Brain microvascular endothelial cell (primary cell): Measurements from ENCODE around the gene RGS7.

Source experiments
- DNase-seq: peaks from one replicate; pipeline ENCODE4 v3.0.0-alpha.2; 2020
- H3K27ac ChIP-seq: fragments of 250-450 bp; sonication (Bioruptor Pico); 2 replicates; pipeline ENCODE4 v1.5.1; 2020; ENCODE audit warnings: mild to moderate bottlenecking, moderate library complexity
- H3K27me3 ChIP-seq: fragments of 250-450 bp; sonication (Bioruptor Pico); replicated peaks from 2 replicates; pipeline ENCODE4 v1.5.1; 2020; ENCODE audit warnings: mild to moderate bottlenecking
- H3K36me3 ChIP-seq: fragments of 250-450 bp; sonication (Bioruptor Pico); replicated peaks from 2 replicates; pipeline ENCODE4 v1.5.1; 2020; ENCODE audit warnings: mild to moderate bottlenecking
- H3K4me3 ChIP-seq: 2 replicates; pipeline ENCODE4 v1.5.1; 2011; ENCODE audit warnings: low read depth, mild to moderate bottlenecking, control low read depth, low read length, moderate library complexity
- in situ Hi-C: cut with HindIII; loops from 2 replicates; pipeline ENCODE4 v1.10.0; 2017; ENCODE audit warnings: low sequenced_read_pairs, low pct_ligation_motif_present
- TF ChIP-seq, protein P1 (sequence below): IDR thresholded peaks from 2 replicates; pipeline ENCODE4 v1.5.1; 2011; ENCODE audit warnings: low read depth, mild to moderate bottlenecking, moderate library complexity, low read length, control low read depth, inconsistent platforms; ENCODE audit errors: missing control alignments

Gene RGS7

GRCh38 chr1:240776237-240776636 lies 580.8 kb downstream of the RGS7 start:
- DNase-seq = no peak
- TF ChIP-seq, protein P1, sequence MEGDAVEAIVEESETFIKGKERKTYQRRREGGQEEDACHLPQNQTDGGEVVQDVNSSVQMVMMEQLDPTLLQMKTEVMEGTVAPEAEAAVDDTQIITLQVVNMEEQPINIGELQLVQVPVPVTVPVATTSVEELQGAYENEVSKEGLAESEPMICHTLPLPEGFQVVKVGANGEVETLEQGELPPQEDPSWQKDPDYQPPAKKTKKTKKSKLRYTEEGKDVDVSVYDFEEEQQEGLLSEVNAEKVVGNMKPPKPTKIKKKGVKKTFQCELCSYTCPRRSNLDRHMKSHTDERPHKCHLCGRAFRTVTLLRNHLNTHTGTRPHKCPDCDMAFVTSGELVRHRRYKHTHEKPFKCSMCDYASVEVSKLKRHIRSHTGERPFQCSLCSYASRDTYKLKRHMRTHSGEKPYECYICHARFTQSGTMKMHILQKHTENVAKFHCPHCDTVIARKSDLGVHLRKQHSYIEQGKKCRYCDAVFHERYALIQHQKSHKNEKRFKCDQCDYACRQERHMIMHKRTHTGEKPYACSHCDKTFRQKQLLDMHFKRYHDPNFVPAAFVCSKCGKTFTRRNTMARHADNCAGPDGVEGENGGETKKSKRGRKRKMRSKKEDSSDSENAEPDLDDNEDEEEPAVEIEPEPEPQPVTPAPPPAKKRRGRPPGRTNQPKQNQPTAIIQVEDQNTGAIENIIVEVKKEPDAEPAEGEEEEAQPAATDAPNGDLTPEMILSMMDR = no peak
- no peak overlapping the region for H3K27ac ChIP-seq
- no peaks in the 10 kb centered on the region for H3K27me3 ChIP-seq
- in situ Hi-C loops = no loop called here
- no peak overlapping the region for H3K4me3 ChIP-seq
- H3K36me3 ChIP-seq = no peaks in the 10 kb centered on the region

DNA sequence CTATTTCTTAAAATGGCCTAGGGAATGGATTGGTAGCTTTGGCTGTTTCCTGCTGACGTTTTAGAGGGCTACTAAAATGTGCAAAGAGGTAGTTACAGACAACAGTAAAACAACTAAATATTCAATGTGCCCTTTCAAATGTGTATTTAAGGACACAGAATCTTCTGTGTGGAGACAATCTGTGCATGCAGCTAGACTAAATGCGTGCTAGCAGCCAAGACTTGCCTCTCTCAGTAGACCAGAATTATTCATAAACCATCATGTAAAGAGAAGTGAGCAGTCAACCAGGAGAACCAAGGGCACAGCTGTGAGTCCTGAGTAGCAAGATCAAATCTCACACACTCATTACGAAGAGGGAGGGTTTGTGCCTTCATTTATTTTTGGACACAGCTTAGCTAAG lies 584.9 kb downstream of the RGS7 start:
- TF ChIP-seq, protein P1 = no peak
- Histone ChIP-seq H3K4me3 (no peak overlapping the region), H3K27ac (no peak overlapping the region), H3K27me3 (no peaks in the 10 kb centered on the region), H3K36me3 (no peaks in the 10 kb centered on the region)
- in situ Hi-C loops = no loop called here
- DNase-seq = no peak

DNA sequence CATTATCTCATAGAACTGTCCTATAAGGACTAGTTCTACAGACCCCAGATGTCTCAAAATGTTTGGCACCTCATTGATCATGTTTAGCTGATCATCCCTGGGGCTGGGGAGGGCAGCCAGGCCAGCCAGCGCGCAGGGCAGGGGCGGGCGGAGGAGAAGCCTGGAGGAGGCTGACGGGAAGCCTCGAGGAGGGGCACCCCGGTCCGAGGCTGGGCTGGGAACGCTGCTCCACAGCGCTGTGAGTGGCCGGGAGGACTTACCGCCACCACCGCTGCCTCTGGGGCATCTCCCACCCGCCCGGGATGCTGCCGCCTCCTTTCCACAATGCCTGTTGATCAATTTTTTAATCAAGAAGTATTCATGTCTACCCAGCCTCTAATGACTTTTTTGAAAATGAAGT lies 585.6 kb downstream of the RGS7 start:
- Histone ChIP-seq H3K27ac (no peak overlapping the region), H3K36me3 (no peaks in the 10 kb centered on the region), H3K4me3 (no peak overlapping the region), H3K27me3 (no peaks in the 10 kb centered on the region)
- in situ Hi-C loops = no loop called here
- TF ChIP-seq, protein P1 = no peak
- no peak for DNase-seq

DNA sequence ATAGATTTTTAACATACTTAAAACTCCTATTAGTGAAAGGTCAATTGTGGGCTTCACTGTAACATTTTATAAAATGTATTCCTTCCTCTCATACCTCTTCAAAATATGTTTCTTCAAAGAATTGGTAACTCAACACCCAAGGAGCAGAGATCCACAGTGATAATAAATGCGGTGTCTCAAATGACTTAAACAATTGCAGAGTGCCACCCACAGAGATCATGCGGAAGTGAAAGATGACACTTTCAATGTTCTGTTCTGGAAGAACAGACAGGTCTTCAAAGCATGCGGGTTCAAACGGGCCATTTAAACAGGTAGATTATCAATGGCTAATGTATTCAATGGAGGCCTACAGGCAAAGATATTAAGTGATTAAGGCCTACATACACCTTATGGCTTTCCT lies 588.0 kb downstream of the RGS7 start:
- H3K27me3 ChIP-seq = no peaks in the 10 kb centered on the region
- H3K4me3 ChIP-seq = no peak overlapping the region
- in situ Hi-C loops = no loop called here
- no peak overlapping the region for H3K27ac ChIP-seq
- H3K36me3 ChIP-seq = no peaks in the 10 kb centered on the region
- no peak for DNase-seq
- TF ChIP-seq, protein P1 = no peak

DNA sequence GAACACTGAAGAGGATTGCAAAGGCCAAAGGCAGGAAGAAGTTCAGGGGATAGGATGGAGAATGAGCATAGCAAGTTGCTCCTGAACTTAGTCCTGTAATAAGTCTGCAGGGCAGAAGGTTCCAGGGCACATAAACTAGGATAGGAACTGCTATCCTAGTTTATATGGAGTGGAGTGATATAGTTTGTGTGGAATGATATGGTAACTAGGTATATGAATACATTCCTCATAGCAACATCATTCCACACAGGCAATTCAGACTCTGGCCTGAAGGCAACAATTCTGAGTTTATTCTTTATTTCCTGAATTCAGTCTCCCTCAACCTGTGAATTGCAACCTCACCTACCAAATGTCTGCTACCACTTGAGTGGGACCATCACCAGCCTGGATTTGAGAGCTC lies 590.2 kb downstream of the RGS7 start:
- DNase-seq = peak; percentile 19
- in situ Hi-C loops = no loop called here
- no peaks in the 10 kb centered on the region for H3K36me3 ChIP-seq
- TF ChIP-seq, protein P1 = no peak
- H3K27ac ChIP-seq = peak overlapping the region; percentile 11
- H3K27me3 ChIP-seq = no peaks in the 10 kb centered on the region
- H3K4me3 ChIP-seq = no peak overlapping the region

GRCh38 chr1:240765732-240766363 lies 591.2 kb downstream of the RGS7 start:
- in situ Hi-C loops = no loop called here
- no peaks in the 10 kb centered on the region for H3K36me3 ChIP-seq
- peak; percentile 62 for DNase-seq
- no peak overlapping the region for H3K4me3 ChIP-seq
- TF ChIP-seq, protein P1 = no peak
- H3K27me3 ChIP-seq = no peaks in the 10 kb centered on the region
- peak overlapping the region; percentile 67 for H3K27ac ChIP-seq
